Effector CD4-positive, alpha-beta T cell (primary cell): ENCODE results near the gene MELTF.

ENCODE experiments used
- DNase-seq: peaks from one replicate; pipeline ENCODE4 v3.0.0-alpha.2; 2020

Gene MELTF

DNA sequence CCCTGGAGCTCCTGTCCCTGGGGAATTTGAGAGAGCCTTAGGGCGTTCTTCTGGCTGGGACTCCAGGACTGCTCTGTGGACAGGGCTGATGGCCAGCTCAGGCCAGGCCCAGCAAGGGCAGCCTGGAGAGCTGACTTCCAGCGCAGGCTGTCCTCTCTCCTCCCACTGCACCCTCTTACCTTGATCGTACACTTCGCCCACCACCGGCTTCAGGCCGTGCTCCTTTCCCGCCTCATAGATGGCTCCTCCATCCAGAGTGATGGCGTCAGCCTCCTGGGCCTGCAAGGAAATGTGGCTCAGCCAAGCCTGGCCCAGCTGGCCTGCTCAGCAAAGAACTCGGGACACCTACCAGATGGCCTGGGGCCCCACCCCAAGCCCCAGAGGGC, 3.1 kb downstream of the MELTF start:
- no peak for DNase-seq

DNA sequence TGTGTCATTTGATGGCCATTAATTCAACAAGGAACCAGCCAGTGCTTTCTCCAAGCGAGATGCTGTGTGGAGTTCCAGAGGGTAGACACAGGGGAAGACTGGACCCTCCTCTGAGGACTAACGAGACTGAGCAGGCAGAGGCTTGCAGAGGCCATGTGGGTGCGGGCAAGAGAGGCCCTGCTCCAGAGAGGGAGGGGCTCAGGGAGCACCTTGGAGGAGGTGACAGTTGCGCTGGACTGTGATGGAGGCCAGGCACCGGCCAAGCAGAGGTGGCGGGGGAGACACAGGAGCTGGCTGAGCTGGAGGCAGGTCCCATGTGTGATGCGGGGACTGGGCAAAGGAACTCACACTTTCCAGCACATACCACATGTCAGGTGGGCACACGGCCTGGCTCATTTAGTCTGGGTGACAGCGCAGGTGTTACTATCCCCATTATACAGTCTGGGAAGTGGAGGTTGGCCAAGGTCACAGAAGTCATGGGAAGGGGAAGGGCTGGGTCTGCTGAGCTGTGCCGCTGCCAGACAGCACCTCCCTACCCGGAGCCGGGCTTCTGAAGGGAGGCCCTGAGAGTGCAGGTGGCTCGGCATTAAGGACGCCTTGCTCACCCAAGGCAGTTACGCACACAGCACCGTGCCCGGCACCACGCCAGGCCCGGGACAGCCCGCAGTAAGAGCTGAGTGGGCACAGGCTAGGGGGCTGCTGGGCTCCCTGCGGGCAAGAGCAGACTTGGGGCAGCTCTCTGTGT, 3.7 kb downstream of the MELTF start:
- DNase-seq = no peak

DNA sequence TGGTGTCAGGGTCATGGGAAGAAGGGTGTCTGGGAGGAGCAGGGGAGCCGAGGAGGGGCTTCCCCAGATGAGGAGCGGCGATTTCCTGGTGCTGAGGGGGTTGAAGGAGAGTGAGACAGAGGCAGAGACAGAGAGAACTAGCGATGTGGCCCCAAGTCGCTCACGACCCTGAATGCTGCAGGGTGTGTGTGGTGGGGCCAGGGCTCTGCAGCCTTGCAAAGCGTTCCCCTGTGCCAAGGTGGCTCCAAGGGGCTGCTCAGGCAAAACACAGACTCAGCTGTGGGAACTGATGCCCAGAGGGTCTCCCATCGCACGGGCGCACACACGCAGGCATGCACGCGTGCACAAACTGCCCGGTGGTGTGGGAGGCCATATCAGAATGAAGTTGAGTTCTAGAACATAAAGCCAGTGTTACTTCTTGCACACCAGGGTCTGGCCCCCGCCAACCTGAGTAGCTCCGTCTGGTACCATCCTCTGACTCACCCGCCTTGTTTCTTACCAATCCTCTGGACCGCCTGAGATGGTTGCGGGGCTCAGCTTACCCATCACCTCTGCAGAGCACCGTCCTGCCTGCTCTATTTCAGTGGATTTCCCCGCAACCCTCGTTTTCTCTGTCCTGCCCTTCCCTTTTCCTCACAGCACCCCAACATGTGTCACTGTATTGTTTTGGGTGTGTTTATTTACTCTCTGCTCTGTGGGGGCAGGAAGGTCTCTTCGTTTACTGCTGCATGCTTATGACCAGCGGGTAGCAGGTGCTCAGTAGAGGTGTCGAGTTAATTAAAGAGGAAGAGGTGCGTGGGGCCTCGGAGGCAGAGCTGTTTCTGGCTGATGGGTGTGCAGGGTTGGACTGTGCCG, 4.5 kb downstream of the MELTF start:
- DNase-seq = no peak

DNA sequence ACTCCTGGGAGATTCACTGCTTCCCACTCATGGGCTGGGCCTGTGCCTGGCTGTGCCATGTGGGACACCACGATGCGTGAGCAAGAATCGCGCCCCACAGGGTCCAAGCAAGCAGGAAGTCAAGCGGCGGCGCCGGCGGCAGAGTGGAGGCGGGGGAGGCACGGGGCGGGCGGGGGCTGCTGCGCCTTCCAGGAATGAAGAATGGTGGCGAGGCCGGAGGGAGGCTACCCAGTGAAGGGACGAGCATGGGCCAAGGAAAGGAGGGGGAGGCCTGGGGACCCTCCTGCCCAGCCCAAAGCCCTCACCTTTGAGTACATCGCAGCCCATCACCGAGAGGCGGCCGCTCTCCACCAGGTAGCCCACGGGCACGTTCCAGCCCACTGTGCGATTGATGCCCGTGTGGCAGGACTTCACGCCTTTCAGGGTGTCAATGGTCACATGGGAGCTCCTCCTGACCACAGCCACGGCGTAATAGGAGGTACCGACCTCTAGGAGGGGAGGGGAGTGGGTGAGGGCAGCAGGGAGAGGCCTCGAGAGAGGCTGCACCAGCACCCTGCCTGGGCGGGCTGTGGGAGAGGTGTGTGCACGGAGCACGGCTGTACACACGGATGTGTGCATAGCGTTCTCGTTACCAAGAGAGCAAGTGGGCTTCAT, 5.5 kb downstream of the MELTF start:
- DNase-seq = no peak

DNA sequence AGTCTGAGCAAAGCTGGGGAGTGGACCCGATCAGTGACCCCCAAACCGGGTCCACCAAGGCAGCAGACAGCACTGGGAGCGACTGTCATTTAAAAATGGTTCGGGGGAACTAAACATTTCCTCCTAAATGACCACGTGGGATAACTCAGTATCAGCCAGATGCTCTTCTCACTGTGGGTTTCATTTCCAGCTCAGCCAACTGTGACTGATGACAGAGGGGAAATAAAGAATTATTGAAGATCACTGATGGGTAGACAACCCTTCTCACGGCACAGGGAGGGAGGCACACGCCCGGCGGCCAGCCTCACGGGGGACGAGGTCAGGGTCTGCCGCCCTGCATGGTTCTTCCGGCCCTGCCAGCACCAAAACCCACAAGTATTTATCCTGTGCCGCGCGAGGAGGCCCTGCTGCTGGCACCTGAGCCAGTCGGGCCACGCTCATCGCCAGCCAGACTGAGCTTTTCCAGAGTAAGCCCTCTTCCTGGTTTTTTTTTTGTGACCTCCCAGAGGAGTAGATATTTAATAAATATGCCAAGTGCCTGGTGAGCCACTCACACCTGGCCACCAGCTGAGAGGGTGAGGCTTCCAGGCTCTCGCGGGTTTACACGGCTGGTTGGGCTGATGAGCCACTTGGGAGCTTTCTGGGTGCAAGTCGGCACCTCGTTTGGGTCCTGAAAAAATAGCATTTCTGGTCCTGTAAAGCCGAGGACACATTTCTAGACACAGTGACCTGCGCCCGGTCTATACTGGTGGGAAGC, 6.2 kb downstream of the MELTF start:
- no peak for DNase-seq

DNA sequence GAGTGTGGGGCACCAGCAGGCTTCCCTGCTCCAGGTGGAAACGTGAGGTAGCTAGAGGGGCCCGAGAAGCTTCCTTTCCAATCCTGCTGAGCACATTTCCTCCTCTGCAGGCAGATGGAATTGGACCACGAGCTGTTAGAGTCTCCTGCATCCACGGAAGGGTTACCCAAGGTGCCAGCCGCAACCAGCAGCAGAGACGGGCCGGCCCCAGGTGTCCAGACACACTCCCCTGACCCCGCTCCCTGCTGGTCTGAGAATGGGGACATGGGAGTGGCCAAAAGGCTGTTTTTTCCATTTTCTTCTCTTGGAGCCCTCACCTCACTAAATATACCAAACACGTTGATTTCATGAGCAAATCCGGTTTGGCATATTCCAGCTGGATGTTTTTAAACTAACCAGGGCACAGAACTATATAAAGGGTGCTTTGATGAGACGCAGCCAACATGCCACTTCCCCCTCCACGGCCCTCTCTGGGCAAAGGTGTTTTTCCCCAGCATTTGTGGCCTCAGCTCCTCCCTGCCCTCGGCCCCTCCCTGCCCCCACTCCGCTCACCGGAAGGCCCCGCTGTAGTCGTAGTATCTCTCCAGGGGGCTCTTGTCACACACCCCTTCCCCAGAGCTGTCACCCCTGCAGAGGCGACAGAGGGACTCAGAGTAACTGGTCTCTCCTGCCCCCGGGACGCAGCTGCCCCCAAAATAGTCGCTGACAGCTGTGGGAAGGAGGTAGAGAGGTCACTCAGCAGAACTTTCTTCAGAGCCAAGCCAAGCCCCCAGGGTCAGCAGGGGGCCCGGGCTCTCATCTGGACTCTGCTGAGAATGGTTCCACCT, 7.0 kb downstream of the MELTF start:
- no peak for DNase-seq

DNA sequence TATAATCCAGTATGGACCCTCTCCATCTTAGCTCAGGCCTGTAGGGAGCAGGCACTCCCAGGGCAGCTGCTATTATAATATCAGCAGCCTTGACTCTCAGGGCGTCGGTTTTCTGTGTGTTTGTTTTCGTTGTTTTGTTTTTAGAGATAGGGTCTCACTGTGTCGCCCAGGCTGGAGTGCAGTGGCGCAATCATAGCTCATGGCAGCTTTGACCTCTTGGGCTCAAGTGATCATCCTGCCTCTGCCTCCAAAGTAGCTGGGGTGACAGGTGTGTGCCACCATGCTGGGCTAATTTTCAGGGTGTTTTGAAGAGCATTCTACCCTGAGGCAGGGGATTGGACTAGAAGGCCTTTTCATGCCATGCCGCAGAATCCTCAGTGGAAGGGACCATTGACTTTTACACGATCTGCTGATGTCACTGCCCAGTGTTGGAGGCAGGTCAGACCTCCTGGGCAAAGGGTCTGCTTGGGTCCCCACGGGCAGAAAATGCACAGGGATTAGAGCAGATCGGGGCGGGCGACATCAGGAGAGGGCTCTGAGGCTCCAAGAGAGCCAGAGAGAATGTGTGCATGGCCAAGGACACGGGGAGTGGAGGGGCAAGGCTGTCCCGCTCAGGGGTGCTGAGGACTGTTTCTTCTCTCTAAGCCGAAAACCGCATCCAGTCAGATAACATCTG, 7.8 kb downstream of the MELTF start:
- DNase-seq = no peak

DNA sequence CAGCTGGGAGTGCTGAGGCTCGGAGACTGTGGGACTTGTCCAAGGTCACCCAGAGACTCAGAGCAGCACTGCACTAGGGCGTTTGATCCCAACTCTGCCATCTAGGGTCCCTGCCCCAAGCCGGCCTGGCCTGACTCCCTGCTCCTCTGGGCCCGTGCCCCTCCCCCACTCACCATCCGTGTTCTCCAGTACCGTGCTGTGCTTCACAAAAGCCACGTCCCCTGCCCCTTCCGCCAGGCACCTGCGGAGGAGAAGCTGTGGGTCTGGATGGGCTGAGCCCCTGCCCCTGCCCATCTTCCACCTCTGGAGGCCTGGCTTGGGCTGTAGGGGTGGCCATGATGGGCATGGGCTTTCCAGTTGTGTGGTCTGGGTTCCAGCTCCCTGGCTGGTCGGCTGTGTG, 8.4 kb downstream of the MELTF start:
- DNase-seq = no peak

DNA sequence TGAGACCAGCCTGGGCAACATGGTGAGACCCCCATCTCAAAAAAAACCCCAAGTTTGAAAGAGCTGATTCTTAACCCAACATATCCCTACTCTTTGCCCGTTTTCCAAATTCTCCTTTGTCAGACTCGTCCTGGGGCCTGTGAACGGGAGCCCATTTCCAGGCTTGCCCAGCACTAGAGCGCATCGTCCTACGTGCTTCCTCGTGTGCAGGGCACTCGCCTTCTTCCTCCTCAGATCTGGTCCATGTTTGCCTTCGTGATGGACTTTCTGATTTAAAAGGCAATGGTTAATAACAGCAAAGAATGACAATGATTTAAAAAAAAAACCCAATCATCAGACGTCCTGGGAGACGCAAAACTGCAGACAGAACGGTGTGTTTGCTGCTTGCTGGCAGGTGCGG, 10.1 kb downstream of the MELTF start:
- no peak for DNase-seq

DNA sequence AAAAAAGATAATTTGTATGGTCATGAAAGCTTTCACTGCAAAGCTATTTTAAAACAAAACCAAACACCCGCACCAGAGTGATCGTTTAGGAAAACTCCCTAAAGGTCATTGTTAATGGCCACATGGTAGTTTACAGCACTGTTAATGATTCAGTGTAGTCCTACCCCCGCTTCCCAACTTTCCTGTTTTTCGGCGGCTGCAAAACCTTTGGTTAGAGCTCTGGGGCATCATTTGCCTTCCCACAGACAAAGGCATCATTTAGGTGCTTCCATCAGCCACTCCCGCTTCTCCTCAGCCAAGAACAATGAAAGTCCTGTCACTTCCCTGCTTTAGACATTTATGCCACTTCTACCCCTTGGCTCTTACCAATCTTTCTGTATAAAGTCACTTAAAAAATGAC, 10.6 kb downstream of the MELTF start:
- DNase-seq = no peak

DNA sequence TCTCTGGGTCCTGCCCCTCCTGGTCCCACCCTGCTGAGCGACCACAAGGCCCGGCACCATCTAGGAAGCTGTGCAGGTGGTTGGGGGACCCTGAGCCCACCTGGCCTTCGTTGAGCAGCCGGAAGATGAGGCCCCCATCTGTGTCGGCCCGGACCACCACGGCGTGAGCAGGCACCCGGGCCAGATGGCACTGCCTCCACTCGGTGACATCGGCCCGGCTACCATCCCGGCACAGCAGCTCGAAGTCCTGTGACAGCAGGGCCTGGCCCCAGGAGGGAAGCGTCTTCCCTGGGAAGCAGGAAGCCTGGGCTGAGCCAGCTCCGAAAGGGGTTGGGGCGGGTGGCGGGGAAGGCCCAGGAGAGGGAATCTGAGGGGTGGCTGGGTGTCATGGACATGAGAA, 12.6 kb downstream of the MELTF start:
- no peak for DNase-seq

DNA sequence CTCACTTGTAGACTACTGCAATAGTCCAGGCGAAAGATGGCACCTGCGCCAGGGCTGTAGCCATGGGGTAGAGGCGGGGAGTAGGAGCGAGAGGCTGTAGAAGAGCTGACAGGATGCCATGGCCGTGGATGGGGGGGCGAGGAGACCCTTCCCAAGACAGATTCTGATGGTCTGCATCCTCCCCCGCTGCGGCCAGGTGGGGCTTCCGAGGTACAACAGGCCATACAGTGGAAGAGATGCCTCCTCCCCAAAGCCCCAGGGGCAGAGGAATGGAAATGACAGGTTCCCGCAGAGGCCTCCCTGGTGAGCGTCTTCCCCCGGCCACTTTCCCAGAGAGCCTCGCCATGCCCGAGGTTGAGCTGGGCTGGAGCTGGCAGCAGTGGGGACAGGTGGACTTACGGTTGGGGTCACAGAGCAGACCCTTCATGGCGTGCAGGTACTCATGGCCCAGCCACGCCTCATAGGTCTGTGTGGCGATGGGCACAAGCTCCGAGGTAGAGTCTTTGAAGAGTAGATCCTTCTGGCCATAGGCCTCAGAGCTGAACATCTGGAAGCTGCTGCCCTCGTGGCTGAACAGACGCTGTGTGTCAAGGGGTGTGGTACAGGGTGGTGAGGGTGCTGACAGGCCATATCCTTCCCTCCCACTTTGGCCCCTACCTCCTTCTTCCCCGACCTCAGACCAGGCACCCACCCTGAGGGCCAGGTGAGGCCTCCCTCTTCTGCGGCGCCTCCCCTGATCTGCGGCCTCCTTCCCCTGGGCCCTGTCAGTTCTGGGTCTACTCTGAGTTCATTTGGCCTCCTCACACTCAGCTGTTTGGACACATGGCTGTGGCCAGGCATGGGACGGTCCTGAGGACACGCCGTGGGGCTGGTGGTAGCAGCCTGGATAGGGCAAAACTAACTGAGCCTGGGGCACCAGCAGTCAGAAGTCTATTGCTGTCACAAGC, 13.6 kb downstream of the MELTF start:
- DNase-seq = no peak

DNA sequence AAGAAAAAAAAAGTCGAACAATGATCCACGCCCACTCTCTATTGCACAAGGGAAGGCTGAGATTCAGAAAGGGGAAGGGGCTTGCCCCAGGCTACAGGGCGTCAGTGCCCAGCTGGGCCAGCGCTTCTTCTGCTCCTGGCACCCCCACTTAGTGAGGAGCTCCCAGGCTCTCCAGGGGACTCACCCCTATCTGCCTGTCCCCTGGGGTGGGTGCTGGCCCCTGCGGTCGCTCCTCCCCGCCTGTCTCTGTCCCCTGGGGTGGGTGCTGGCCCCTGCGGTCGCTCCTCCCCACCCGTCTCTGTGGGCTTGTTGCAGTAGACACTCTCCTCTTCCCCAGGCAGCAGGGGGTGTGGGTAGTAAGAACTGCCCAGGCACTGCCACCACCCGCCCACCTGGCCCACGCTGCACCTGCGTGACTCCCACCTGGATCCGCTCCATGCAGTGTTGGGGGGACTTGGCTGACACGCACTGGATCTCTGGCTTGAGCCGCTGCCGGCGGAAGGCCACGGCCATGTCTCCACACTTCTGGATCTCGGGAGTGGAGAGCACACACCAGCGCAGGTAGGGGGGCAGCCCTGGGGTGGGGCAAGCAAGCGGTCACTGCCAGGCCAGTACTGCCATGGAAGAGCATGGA, 14.6 kb downstream of the MELTF start:
- DNase-seq = no peak

DNA sequence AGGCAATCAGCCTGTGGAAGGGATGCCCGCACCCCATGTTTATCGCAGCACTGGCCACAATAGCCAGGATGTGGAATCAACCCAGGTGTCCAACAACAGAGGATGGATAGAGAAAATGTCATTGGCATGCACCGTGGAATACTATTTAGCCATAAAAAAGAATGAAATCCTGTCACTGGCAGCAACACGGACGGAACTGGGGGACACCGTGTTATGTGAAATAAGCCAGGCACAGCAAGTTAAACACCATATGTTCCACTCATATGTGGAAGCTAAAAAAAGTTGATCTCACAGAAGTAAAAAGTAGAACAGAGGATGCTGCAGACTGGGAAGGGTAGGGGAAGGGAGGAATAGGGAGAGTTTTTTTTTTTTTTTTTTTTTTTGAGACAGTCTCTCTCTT, 15.6 kb downstream of the MELTF start:
- no peak for DNase-seq

DNA sequence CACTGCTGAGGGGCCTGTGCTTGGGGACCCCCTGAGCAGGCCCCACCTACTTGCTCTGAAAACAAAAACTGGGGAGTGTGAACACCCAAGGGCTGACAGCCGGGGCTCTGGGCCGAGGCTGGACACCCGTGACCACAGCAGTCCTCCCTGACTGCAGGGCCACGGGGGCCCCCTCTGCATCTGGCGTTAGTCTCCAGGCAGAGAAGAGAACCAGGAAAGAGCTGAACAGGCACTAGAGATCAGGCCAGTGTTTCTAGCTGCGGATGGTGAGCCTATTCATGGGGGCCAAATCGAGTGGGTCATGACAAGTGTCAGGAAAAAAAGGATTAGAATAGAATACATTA, 17.1 kb downstream of the MELTF start:
- no peak for DNase-seq

DNA sequence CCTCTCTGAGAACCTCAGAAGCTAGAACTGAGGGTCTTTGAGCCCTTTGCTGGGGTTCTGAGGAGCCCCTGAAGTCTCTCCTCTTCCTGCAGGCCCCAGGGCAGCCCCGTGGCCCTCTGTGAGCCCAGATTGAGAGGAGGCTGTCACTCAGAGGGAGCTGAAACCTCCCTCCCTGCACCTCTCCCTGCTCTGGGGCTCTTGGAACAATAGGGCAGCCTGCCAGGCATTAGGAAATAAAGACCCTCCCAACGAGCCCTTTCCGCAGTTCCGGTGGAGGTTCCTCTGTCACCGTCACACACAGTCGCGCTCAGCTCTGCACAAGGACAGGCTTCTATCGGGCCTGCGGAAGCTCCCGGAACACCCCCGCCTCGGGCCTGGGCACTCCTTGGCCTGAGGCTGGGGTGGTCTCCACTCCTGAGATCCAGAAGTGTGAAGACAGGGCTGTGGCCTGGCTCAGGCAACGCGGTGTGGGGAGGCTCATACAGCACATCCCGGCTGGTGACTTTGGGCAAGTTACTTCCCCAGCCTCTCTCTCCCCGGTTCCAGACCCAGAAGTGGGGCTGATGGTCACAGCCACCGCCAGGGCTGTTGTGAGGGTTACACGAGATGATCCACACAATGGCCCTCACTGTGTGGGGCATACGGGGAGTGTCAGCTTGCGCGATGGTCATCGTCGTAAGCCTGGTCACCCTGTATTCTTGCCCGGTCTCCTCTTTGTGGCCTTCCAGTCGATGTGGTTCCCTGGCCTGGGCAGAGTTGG, 17.7 kb downstream of the MELTF start:
- no peak for DNase-seq

DNA sequence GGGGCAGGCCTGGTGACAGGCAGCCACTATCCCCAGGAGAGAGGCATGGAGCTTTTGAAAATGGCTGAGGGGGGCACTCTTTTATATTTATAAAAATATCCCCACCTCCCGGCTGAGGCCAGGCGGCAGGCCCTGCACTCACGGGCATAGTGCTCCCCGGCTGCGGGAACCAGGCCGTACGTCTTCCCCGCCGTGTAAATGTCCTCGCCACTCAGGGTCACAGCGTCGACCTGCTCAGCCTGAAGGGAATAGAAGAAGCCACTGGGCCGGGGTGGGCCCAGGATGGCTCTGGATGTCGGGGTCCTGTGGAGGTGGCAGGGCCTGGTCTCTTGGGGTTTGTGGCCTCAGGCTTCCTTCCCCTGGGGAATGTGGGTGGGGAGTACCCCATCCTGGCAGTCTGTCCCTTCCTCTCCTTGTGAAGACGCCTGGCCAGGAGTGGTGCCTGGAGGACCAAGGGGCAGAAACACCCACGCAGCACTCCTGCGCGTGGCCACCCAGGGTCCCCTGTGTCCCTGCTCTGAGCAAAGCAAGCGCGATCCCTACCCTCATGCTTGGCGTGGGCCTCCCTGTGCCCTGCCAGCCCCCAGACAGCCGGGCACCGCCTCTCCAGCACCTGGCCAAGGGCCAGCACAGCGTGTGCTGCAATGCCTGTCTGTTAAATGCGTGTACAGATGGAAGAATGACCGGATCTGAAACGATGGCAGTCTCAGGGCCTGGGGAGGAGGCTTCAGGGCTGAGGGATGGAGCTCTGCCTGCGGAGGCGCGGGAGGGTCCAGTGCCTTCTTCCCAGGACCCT, 18.9 kb downstream of the MELTF start:
- no peak for DNase-seq

DNA sequence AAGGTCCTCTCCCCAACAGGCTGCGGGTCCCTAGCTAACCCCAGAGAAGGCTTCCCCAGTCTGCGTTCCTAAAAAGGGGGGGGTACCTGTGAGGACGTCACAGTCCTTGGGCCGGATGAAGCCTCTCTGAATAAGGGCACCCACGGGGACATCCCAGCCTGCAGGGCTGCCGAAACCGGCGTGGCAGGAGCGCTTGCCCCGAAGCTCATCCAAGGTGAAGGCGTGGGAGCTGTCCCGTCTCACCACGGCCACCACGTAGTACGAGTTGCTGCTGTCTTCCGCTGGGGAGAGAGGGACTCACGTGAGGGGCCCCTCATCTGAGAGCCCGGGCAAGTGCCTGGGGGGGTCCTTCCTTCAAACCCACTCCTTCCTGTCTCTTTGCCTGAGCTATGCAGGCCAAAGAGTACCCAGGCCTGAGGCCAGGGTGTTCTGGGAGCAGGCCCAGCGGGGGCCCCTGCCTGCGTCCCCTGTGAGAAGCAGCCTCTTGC, 20.0 kb downstream of the MELTF start:
- no peak for DNase-seq
